Stimulated activated CD8-positive, alpha-beta memory T cell treated with anti-CD3 and anti-CD28 coated beads, Interleukin-2, amount 100 ng/mL, for 48 hours (primary cell): ENCODE data around the gene ASPSCR1.
A peak's percentile ranks its signal among the peaks of the same experiment; 100 is the strongest.

Source experiments
- DNase-seq, 2 donors: peaks; one replicate each; pipeline ENCODE4 v3.0.0-alpha.2; 2020; ENCODE audit warnings: low read depth in 2 of 2

The ASPSCR1 gene

GRCh38 chr17:81960130-81960958, 17.1 kb upstream of the ASPSCR1 start:
- no peak for DNase-seq

DNA sequence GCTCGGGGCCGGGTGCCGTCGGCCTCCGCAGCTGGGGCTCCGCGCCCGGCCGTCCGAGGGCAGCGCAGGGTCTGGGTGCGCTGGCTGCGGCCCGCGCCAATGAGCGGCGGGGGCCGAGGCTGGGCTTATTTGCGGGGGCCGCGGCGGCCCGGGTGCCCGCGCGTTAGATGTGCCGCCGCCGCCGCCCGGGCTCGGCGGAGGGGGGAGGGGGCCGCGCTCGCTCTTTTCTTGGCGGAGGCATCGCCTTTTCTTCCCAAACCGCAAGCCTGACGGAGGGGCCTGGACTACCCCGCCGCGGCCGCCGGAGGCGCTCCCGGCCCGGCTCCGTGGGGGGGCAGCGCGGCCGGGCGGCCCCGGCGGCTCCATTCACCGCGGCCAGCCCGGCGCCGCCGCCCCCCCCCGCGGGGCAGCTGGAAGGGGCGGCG, 16.3 kb upstream of the ASPSCR1 start, which contains the start of gene NOTUM:
NOTUM (minus strand) TSS at position 101 of the 425 bp plus-strand sequence. CDS start 278 bp downstream, outside the sequence.
- no peak for DNase-seq

DNA sequence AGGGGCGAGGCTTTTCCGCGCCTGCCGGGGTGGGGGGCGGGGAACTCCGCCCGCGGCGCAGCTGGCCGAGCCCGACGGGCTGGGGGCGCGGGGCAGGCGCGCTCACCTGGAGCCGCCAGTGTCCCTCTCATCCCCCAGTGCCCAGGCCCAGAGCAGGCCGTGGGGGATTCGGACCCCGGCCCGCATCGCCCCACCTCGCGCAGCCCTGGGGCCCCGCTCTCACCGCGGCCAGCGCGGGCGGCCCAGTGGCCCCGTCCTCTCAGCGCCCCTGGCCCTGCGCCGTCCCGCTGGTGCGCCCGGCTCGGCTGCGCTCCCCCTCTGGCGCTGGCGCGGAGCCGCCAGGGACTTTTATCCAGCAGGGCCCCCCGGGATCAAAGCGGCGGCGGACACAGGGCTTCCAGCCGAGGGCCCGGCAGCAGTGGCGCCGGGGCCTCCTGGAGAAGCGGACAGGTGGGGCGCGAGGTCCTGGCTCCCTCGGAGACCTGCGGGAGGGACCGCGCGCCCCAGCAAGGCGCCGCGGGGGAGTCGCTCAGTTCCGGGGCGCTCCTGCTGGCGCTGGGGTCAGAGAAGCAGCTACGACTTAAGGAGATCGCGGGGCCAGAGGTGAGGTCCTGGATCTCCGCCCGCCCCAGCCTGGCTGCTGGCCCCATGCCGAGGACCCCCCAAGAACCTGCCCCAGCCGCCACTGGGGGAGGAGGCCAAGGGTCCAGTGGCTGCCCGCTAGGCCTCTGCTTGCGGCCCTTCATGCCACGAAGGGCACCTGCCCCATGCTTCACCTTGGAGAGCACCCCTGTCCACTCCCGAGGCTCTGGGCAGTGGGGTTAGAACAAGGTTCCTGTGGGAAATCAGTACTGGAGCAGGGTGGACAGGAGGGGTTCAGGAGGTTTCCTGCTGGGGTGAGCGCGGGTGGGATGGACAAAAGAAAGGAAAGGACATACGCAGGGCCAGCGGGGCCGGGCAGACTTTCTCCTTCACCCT, 15.6 kb upstream of the ASPSCR1 start:
- no peak for DNase-seq

DNA sequence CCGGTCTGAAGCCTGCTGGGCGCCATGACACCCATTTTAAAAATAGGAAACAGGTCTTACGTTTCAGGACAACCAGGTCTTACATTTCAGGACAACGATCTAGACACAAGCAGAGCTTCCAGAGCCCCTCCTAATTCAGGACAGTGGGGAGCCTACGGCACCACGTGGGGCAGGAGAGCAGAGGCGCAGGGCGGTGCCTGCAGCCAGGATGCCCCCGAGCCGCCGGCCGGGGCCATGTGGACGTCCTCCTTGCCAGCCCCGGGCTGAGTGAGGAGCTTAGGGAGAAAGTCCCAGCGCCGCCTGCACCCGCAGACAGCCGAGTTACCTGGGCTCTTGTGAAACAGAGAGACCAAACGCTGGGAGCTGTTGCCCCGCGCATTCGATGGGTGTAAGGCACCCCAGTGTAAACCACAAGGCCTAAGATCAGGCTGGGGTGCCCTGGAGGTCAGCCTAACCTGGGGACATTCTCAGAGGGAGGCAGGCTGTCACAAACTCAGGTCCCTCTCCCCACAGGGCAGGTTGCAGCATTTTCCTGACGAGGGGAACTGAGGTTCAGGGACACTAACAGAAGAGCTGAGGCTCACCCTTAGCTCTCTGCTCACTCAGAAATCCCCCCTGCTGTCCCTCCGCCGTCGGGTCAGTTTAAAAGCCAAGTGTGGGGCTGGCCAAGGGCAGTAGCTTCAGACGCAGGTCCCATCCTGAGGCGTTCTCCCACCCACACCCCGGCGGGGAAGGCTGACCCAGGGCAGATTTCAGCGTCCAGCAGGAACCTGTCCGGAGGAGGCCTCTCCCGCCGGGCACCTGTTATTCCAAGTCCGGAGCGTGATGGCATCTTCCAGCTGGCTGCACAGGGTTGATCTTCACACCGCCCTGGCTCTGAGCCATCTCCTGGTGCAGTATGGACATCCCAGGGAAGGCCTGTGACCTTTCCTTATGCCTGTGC, 14.7 kb upstream of the ASPSCR1 start:
- DNase-seq = no peak

DNA sequence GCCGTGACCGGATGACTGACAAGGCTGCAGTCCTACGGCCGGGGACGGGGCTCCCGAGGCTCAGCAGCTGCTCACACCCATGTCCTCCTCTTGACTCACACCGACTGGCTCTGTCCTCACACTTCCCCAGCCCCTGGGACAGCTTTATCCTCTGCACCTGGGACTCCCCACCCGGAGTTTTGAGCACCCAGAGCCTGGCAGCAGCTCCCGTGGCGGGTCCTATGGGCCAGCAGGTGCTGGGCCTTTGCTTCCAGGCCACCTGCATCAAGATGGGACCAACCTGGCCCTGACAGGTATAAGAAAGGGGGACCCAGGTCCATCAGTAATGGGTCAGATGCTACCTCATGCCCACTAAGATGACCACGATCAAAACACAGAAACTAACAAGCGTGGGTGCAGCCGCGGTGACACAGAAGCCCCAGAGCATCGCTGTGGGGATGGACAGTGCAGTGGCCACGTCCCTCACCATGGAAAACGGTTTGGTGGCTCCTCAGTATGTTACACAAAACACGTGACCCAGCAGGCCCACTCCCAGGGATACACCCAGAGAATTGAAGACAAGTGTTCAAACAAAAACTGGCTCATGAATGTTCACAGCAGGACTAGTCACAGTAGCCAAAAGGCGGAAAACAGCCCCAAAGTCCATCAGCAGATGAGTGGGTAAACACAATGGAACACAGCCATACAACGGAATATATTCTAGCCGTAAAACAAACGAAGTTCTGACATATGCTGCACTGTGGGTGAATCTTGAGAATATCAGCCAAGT, 13.2 kb upstream of the ASPSCR1 start:
- no peak for DNase-seq

DNA sequence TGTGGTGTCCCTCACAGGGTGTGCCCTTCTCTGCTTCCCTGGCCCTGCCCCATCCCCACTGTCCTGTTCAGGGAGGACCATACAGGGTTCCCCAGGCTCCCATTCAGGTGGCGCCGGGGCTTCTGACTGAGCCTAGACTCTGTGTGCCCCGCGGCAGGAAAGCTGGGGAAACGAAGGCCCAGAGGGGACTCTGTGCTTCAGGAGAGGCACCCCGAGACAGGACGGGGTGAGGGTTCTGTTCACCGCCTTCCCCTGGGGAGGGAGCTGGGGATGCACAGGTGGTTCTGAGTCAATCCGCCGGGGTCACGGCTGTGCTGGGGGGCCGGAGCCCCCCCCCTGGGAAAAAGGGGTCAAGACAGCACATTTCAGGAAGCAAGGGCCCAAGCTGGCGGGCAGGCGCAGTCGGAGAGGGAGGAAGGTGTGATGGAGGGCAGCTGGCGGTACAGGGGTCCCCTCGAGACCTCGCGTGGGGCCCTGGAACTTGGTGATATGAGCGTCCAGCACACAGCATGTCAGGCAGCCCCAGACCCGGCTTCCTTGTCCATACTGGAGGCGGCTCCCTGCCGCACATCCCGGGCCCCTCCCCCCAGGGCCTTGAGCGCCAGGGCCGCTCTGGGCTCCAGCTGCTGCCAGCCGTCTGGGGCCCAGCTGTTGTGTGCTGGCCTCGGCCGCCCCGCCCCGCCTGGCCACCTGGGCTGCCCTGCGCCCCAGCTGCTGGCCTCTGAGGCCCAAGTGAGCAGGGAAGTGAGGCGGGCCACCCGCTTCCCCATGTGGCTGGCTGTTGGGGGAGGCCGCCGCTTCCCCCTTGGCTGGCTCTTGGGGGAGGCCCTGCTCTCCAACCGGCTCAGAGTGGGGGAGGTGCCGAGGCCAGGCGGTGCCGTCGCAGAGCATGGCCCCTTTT, 10.8 kb upstream of the ASPSCR1 start:
- DNase-seq = no peak

GRCh38 chr17:81967244-81967532, 10.2 kb upstream of the ASPSCR1 start:
- DNase-seq = no peak

GRCh38 chr17:81967533-81968395, 9.7 kb upstream of the ASPSCR1 start:
- peak; percentile 78 to 84 for DNase-seq

- DNase-seq = no peak
These were observed 9.1 kb upstream of the ASPSCR1 start for GRCh38 chr17:81968396-81968745.

DNA sequence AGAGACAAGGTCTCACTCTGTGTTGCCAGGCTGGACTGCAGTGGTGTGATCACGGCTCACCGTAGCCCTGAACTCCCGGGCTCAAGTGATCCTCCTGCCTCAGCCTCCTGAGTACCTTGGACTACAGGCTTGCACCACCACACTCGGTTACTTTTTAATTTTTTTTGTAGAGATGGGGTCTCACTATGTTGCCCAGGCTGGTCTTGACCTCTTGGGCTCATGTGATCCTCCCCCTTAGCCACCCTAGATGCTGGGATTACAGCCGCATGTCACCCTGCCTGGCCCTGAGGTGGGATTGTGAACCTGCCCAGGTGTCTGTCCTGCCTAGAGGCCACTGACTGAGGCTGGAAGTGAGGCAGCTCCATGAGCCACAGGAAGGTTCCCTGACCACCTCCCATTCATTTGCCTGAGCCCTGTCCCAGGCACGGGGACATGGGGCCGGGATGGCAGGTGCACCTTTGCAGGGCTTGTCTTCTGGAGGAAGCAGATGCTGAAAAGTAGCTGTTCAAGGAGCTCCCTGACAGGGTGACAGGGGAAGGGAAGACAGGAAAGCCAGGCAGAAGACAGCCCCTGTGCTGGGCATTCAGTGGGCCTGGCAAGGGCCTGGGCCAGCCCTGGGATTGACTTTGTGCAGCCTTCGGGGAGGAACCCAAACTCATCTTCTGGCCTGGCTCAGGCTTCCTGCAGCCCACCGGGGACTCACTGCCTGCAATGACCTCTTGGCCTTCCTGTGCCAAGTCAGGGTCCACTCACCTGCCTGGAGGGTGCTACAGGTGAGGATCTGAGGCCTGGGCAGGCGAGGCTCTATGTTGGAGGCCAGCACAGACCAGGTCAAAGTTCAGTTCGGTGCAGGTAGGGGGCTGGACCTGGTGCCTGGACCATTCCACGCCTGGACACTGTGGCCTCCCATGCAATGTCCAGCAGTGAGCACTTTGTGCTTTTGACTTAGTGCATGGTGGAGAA, 8.3 kb upstream of the ASPSCR1 start:
- no peak for DNase-seq

GRCh38 chr17:81973432-81973831, 4.0 kb upstream of the ASPSCR1 start:
- no peak for DNase-seq

- no peak for DNase-seq
These were observed 858 bp upstream of the ASPSCR1 start for GRCh38 chr17:81976332-81977210.

DNA sequence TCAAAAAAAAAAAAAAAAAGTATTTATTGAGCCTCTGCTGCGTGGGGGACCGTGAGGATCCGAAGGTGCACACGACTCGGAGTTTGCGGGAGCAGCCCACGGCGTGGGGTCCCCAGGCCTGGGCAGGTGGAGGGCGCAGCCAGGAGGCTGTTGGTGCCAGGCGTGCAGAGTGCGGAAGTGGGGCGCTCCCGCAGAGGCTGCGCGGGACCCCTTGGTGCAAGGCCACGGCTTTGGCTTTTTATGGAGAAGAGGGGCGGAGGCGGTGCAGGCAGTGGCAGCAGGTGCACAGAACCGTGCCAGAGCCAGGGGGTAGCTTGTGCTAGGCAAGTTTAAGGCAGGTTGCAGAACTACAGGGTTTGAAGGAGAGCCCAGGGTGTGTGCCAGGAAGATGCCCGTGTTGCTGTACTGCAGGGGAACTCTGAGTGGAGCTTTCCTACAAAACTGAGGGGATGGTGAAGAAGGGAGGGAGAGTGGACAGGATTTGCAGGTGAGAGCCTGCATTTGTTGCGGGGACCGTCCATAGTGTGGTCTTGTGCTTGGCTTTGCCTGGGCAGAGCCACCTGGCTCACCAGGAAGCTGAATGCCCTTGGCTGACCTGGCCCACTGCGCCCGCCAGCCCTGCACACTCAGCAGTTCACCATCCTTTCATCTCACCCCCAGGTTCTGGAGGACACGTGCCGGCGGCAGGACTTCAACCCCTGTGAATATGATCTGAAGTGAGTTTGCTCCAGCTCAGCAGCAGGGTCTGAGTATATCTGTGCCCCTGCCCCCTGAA, 1.3 kb downstream of the ASPSCR1 start:
- no peak for DNase-seq

GRCh38 chr17:81980122-81980521, 2.7 kb downstream of the ASPSCR1 start:
- no peak for DNase-seq

DNA sequence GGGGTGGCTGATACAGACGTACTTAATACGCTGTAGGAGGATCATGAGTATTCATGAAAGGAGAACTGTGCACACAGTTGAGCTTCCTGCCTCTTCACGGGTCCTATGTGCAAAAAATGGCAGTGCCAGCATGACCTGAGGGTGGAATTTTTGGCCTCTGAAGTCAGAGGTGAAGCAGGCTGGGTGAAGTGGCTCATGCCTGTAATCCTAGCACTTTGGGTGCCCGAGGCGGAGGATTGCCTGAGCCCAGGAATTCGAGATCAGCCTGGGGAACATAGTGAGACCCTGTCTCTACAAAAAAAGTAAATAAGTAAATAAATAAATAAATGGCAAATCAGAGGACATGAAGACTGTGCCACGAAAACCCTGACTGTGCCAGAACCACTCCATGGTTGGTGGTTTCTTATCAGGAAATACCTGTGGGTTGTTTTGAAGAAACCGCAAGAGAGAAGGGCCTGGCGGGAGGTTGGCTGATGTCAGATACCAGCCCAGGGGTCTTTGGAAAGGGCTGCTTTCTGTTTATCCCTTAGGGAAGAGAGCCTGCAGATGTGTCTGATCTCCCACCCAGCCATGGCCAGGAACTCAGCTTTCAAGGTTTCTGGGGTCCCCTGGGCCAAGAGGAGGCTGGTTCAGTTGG, 3.4 kb downstream of the ASPSCR1 start:
- DNase-seq = no peak
